Neural cell (in vitro differentiated cells): ENCODE measurements around the gene FAM53A. TPM values are rescaled to one million over a fixed set of nuclear protein-coding genes. Genes with fewer than 3 reads are reported as not detected.

Experiments
- H2AFZ ChIP-seq: fragments of 200-600, 300-800 bp; sonication (generic), shearing (Covaris generic); 2 replicates; pipeline ENCODE4 v1.6.0; 2014; ENCODE audit warnings: low read depth, mild to moderate bottlenecking, antibody characterized with exemption, low read length, moderate library complexity
- H3F3A ChIP-seq: fragments of 200-600 bp; shearing (Covaris generic); 2 replicates; pipeline ENCODE4 v1.6.1; 2016; ENCODE audit warnings: mild to moderate bottlenecking, moderate library complexity, mixed read lengths, antibody characterized with exemption, low read length; ENCODE audit not compliant: insufficient read depth, poor library complexity, severe bottlenecking
- H3K27ac ChIP-seq: fragments of 200-600, 300-800 bp; sonication (generic), shearing (Covaris generic); 2 replicates; pipeline ENCODE4 v1.5.1; 2014; ENCODE audit warnings: mild to moderate bottlenecking, low read length, moderate library complexity
- H3K27me3 ChIP-seq: fragments of 300-800, 200-600 bp; sonication (generic), shearing (Covaris generic); 2 replicates; pipeline ENCODE4 v1.6.0; 2014; ENCODE audit warnings: mild to moderate bottlenecking, low read depth, low read length, moderate library complexity; ENCODE audit not compliant: insufficient read depth
- H3K36me3 ChIP-seq: fragments of 300-800, 200-600 bp; sonication (generic), shearing (Covaris generic); 2 replicates; pipeline ENCODE4 v1.5.1; 2014; ENCODE audit warnings: mild to moderate bottlenecking, antibody characterized with exemption, low read length, moderate library complexity; ENCODE audit not compliant: insufficient read depth
- H3K4me2 ChIP-seq: fragments of 300-800, 200-600 bp; sonication (generic), shearing (Covaris generic); 2 replicates; pipeline ENCODE4 v1.6.0; 2014; ENCODE audit warnings: mild to moderate bottlenecking, low read length
- H3K4me3 ChIP-seq: fragments of 300-800, 200-600 bp; sonication (generic), shearing (Covaris generic); 2 replicates; pipeline ENCODE4 v1.5.1; 2014; ENCODE audit warnings: mild to moderate bottlenecking, low read length, moderate library complexity
- H3K79me2 ChIP-seq: fragments of 200-600 bp; shearing (Covaris generic); replicated peaks from 2 replicates; pipeline ENCODE4 v1.6.0; 2014; ENCODE audit warnings: mild to moderate bottlenecking, low read length, moderate library complexity; ENCODE audit not compliant: insufficient read depth
- H3K9ac ChIP-seq: fragments of 300-800, 200-600 bp; sonication (generic), shearing (Covaris generic); 2 replicates; pipeline ENCODE4 v1.6.1; 2016; ENCODE audit warnings: mild to moderate bottlenecking, low read length, mixed read lengths
- H3K9me2 ChIP-seq: fragments of 200-600 bp; shearing (Covaris generic); 2 replicates; pipeline ENCODE4 v1.6.1; 2016; ENCODE audit warnings: mild to moderate bottlenecking, low read length, mixed read lengths; ENCODE audit not compliant: insufficient read depth
- H3K9me3 ChIP-seq: fragments of 200-600, 300-800 bp; sonication (generic), shearing (Covaris generic); 2 replicates; pipeline ENCODE4 v1.6.1; 2016; ENCODE audit warnings: mild to moderate bottlenecking, mixed run types, low read length, moderate library complexity, mixed read lengths
- H4K20me1 ChIP-seq: fragments of 200-600 bp; shearing (Covaris generic); 2 replicates; pipeline ENCODE4 v1.6.1; 2016; ENCODE audit warnings: mild to moderate bottlenecking, mixed run types; ENCODE audit not compliant: insufficient read depth
- EP300 ChIP-seq: fragments of 450-650 bp; conservative IDR thresholded peaks from 2 replicates; pipeline ENCODE4 v1.6.1; 2014; ENCODE audit warnings: antibody characterized with exemption, mild to moderate bottlenecking, moderate library complexity; ENCODE audit not compliant: poor library complexity, severe bottlenecking
- EZH2 ChIP-seq: fragments of 200-600, 300-800 bp; shearing (Covaris generic), sonication (generic); IDR thresholded peaks from 2 replicates; pipeline ENCODE4 v1.6.1; 2014; ENCODE audit warnings: antibody characterized with exemption, low read length, borderline replicate concordance, mild to moderate bottlenecking; ENCODE audit not compliant: insufficient read depth, poor library complexity, severe bottlenecking
- MXI1 ChIP-seq: fragments of 450-650 bp; conservative IDR thresholded peaks from 2 replicates; pipeline ENCODE4 v1.6.1; 2014; ENCODE audit warnings: antibody characterized with exemption, mild to moderate bottlenecking; ENCODE audit not compliant: poor library complexity, severe bottlenecking
- POLR2AphosphoS5 ChIP-seq: IDR thresholded peaks from 2 replicates; pipeline ENCODE4 v1.6.1; 2012
- RAD21 ChIP-seq: fragments of 450-650 bp; conservative IDR thresholded peaks from 2 replicates; pipeline ENCODE4 v1.6.1; 2014; ENCODE audit warnings: antibody characterized with exemption, mild to moderate bottlenecking, moderate library complexity
- SMC3 ChIP-seq: fragments of 450-650 bp; conservative IDR thresholded peaks from 2 replicates; pipeline ENCODE4 v1.6.1; 2014; ENCODE audit warnings: antibody characterized with exemption, mild to moderate bottlenecking, moderate library complexity; ENCODE audit not compliant: poor library complexity
- TAF1 ChIP-seq: IDR thresholded peaks from 2 replicates; pipeline ENCODE4 v1.6.1; 2012; ENCODE audit warnings: low read depth
- polyA plus RNA-seq: library from polyadenylated mRNA; depleted of rRNA; stranded (reverse); fragments of >200 nt; gene quantifications from 2 replicates; pipeline ENCODE4 v1.2.3, GENCODE V29; 2014
- TF ChIP-seq, protein P1 (sequence below): IDR thresholded peaks from 2 replicates; pipeline ENCODE4 v1.6.1; 2012; ENCODE audit warnings: borderline replicate concordance
- TF ChIP-seq, protein P2 (sequence below): fragments of 450-650 bp; IDR thresholded peaks from 2 replicates; pipeline ENCODE4 v1.5.1; 2014; ENCODE audit warnings: antibody characterized with exemption, mild to moderate bottlenecking, moderate library complexity; ENCODE audit not compliant: poor library complexity, severe bottlenecking

FAM53A gene
- polyA plus RNA-seq, 1 donor from 2014 or later: not detected

DNA sequence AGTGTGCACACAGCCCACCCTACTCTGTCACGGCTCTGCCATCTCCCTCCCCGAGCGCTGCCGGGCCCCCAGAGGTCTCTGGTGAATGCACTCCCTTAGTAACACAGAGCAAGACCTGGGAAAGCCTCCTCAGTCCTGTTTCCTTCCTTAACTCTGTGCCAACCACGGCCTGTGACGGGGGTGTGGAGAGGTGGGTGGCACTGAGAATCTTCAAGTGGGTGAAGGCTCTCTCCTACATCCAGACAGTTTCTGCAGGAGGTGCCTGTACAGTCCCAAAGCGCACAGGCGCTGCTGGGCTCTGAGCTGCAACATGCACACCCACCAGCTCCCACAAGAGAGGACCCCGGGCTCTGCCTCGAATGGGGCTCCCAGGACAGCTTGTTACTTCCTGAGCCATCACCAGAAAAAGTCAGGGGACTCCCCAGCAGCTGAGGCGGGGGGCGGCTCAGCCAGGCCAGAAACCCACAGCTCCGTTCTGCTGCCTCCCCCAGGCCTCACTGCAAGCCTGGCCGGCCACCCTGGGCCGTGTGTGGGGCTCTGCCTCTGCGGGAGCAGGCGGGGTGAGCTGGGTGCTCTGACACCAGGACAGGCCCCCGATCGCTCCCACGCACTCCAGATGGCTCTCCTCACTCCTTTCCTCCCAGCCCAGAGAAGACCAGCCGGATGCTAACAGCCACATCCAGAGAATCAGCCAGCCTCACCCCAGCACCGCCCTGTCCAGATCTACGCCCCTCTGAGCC lies 29.7 kb downstream of the FAM53A start:
- Histone ChIP-seq H3K4me2 (no peak overlapping the region), H3K9ac (no peak overlapping the region), H3K27me3 (no peaks in the 10 kb centered on the region), H3K9me3 (no peaks in the 10 kb centered on the region), H3K27ac (no peak overlapping the region), H3F3A (no peaks in the 10 kb centered on the region), H3K9me2 (no peaks in the 10 kb centered on the region), H3K79me2 (no peaks in the 10 kb centered on the region), H3K4me3 (no peak overlapping the region), H3K36me3 (no peaks in the 10 kb centered on the region), H4K20me1 (no peaks in the 10 kb centered on the region), H2AFZ (no peak overlapping the region)
- TF ChIP-seq EZH2: no peak
- TF ChIP-seq, protein P1, sequence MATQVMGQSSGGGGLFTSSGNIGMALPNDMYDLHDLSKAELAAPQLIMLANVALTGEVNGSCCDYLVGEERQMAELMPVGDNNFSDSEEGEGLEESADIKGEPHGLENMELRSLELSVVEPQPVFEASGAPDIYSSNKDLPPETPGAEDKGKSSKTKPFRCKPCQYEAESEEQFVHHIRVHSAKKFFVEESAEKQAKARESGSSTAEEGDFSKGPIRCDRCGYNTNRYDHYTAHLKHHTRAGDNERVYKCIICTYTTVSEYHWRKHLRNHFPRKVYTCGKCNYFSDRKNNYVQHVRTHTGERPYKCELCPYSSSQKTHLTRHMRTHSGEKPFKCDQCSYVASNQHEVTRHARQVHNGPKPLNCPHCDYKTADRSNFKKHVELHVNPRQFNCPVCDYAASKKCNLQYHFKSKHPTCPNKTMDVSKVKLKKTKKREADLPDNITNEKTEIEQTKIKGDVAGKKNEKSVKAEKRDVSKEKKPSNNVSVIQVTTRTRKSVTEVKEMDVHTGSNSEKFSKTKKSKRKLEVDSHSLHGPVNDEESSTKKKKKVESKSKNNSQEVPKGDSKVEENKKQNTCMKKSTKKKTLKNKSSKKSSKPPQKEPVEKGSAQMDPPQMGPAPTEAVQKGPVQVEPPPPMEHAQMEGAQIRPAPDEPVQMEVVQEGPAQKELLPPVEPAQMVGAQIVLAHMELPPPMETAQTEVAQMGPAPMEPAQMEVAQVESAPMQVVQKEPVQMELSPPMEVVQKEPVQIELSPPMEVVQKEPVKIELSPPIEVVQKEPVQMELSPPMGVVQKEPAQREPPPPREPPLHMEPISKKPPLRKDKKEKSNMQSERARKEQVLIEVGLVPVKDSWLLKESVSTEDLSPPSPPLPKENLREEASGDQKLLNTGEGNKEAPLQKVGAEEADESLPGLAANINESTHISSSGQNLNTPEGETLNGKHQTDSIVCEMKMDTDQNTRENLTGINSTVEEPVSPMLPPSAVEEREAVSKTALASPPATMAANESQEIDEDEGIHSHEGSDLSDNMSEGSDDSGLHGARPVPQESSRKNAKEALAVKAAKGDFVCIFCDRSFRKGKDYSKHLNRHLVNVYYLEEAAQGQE: no peak
- TF ChIP-seq TAF1: no peak
- TF ChIP-seq, protein P2, sequence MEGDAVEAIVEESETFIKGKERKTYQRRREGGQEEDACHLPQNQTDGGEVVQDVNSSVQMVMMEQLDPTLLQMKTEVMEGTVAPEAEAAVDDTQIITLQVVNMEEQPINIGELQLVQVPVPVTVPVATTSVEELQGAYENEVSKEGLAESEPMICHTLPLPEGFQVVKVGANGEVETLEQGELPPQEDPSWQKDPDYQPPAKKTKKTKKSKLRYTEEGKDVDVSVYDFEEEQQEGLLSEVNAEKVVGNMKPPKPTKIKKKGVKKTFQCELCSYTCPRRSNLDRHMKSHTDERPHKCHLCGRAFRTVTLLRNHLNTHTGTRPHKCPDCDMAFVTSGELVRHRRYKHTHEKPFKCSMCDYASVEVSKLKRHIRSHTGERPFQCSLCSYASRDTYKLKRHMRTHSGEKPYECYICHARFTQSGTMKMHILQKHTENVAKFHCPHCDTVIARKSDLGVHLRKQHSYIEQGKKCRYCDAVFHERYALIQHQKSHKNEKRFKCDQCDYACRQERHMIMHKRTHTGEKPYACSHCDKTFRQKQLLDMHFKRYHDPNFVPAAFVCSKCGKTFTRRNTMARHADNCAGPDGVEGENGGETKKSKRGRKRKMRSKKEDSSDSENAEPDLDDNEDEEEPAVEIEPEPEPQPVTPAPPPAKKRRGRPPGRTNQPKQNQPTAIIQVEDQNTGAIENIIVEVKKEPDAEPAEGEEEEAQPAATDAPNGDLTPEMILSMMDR: no peak
- TF ChIP-seq SMC3: no peak
- TF ChIP-seq RAD21: no peak
- no peak for TF ChIP-seq MXI1
- no peak for TF ChIP-seq EP300
- no peak for TF ChIP-seq POLR2AphosphoS5

DNA sequence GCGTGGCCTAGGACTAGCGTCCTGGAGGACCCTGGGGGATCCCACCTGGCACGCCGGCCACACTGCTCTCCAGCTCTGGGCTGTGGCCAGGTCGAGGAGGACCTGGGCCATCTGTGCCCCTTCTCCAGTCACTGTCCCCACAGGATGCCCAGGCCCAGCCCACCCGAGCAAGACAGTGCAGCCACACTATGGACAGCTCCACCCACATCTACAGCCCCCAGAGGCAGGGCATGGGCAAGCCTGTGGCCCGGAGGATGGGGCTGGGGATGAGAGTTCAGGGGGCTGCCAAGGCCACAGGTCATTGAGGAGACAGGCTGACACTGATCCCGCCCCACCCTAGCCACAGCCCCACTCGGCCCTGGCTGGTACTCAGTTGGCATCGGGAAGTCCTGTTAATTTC lies 30.3 kb downstream of the FAM53A start:
- no peak overlapping the region for H3K4me2 ChIP-seq
- no peaks in the 10 kb centered on the region for H4K20me1 ChIP-seq
- TF ChIP-seq TAF1 (no peak), POLR2AphosphoS5 (no peak), EP300 (no peak), SMC3 (no peak), RAD21 (no peak), MXI1 (no peak), EZH2 (no peak)
- TF ChIP-seq, protein P2: no peak
- TF ChIP-seq, protein P1: no peak
- H2AFZ ChIP-seq: no peak overlapping the region
- H3K36me3 ChIP-seq: no peaks in the 10 kb centered on the region
- no peak overlapping the region for H3K27ac ChIP-seq
- H3F3A ChIP-seq: no peaks in the 10 kb centered on the region
- no peaks in the 10 kb centered on the region for H3K9me2 ChIP-seq
- no peaks in the 10 kb centered on the region for H3K9me3 ChIP-seq
- no peaks in the 10 kb centered on the region for H3K27me3 ChIP-seq
- H3K9ac ChIP-seq: no peak overlapping the region
- H3K79me2 ChIP-seq: no peaks in the 10 kb centered on the region
- no peak overlapping the region for H3K4me3 ChIP-seq
